OCI-LY3 (cell line): ENCODE measurements around the gene PEX26.

Experiments
- CTCF ChIP-seq: fragments of 200-600, 300-600 bp; sonication (generic); IDR thresholded peaks from 2 replicates; pipeline ENCODE4 v1.5.1; 2014; ENCODE audit warnings: antibody characterized with exemption, low read length, low read depth
- EZH2phosphoT487 ChIP-seq: fragments of 200-600 bp; shearing (Covaris generic); IDR thresholded peaks from 2 replicates; pipeline ENCODE4 v1.6.1; 2018; ENCODE audit warnings: antibody characterized with exemption, mixed run types, low read depth

GRCh38 chr22:18154821-18155390 is 77.1 kb downstream of the PEX26 start:
- no peak for TF ChIP-seq CTCF
- no peak for TF ChIP-seq EZH2phosphoT487
